Duodenal mucosa (tissue), 2 donors: ENCODE results near the gene DENND1A.

Experiments used
- H3K27ac ChIP-seq: one replicate; pipeline ENCODE4 v1.7.0; 2013; ENCODE audit warnings: low read depth, low read length
- H3K27me3 ChIP-seq, 2 donors: one replicate each; pipeline ENCODE4 v1.7.0; 2013; ENCODE audit warnings: low read length in 2 of 2, control low read depth in 1 of 2; ENCODE audit not compliant: insufficient read depth in 2 of 2, control insufficient read depth in 1 of 2
- H3K36me3 ChIP-seq, 2 donors: one replicate each; pipeline ENCODE4 v1.7.0; 2013; ENCODE audit warnings: low read length in 2 of 2, control low read depth in 1 of 2; ENCODE audit not compliant: insufficient read depth in 2 of 2, control insufficient read depth in 1 of 2
- H3K4me1 ChIP-seq, 2 donors: one replicate each; pipeline ENCODE4 v1.7.0; 2013; ENCODE audit warnings: low read length in 2 of 2, control low read depth in 1 of 2; ENCODE audit not compliant: insufficient read depth in 2 of 2, control insufficient read depth in 1 of 2
- H3K4me3 ChIP-seq, 2 donors: one replicate each; pipeline ENCODE4 v1.7.0; 2013; ENCODE audit warnings: low read length in 2 of 2, low read depth in 1 of 2
- H3K9ac ChIP-seq, 2 donors: one replicate each; pipeline ENCODE4 v1.7.0; 2013; ENCODE audit warnings: low read length in 2 of 2, low read depth in 1 of 2
- H3K9me3 ChIP-seq, 2 donors: one replicate each; pipeline ENCODE4 v1.7.0; 2013; ENCODE audit warnings: low read length in 2 of 2, control low read depth in 1 of 2; ENCODE audit not compliant: control insufficient read depth in 1 of 2

DENND1A gene

DNA sequence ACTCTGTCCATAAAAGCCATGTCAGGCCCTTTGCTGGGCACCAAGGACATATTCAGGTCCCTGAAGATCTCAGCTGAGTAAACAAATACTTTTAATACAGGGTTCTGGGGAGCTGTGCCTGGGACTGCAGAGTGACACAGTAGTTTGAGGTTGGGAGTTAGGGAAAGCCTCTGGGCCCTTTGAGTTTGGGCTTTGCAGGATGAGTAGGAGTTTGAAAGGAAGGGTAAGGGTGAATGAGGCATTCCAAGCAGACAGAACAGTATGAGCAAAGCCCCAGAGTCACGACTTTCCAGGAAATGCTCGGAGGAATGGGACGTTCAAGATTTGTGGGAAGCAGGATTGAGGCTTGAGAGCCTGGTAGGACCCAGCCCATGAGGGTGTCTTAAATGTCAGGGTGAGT is 560.6 kb downstream of the DENND1A start:
- Histone ChIP-seq H3K4me3 (no peak overlapping the region), H3K4me1 (no peaks in the 10 kb centered on the region), H3K9me3 (no peaks in the 10 kb centered on the region), H3K9ac (no peak overlapping the region), H3K36me3 (no peaks in the 10 kb centered on the region), H3K27me3 (peaks cover 25 to 32% of the 10 kb centered on the region in 2 donors), H3K27ac (no peak overlapping the region)

- no peaks in the 10 kb centered on the region for H3K4me1 ChIP-seq
- peaks cover 19 to 27% of the 10 kb centered on the region in 2 donors for H3K27me3 ChIP-seq
- no peaks in the 10 kb centered on the region for H3K36me3 ChIP-seq
- no peak overlapping the region for H3K9ac ChIP-seq
- H3K4me3 ChIP-seq = no peak overlapping the region
- no peak overlapping the region for H3K27ac ChIP-seq
- H3K9me3 ChIP-seq = no peaks in the 10 kb centered on the region
Observed at GRCh38 chr9:123368536-123369153, 561.3 kb downstream of the DENND1A start.

GRCh38 chr9:123368023-123368422 is 561.9 kb downstream of the DENND1A start:
- Histone ChIP-seq H3K27me3 (peaks cover 18 to 23% of the 10 kb centered on the region in 2 donors), H3K27ac (no peak overlapping the region), H3K4me3 (no peak overlapping the region), H3K36me3 (no peaks in the 10 kb centered on the region), H3K9ac (no peak overlapping the region), H3K9me3 (no peaks in the 10 kb centered on the region), H3K4me1 (no peaks in the 10 kb centered on the region)

DNA sequence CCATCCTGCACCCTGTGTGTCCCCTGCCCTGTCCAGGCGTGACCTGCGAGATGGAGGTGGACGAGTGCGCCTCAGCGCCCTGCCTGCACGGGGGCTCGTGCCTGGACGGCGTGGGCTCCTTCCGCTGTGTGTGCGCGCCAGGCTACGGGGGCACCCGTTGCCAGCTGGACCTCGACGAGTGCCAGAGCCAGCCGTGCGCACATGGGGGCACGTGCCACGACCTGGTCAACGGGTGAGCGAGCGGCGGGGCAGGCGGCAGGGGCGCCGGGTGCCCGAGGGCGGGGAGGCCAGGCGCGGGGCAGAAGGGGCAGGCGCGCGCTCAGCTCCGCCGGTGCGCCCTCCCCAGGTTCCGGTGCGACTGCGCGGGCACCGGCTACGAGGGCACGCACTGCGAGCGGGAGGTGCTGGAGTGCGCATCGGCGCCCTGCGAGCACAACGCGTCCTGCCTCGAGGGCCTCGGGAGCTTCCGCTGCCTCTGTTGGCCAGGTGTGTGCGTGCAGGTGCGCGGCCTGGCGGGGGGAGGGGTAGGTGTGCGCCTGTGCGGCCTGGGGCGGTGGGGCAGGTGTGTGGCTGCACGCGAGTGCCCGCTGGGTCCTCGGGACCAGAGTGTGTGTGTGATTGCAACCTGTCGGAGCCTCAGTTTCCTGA is 563.9 kb downstream of the DENND1A start:
- Histone ChIP-seq H3K9ac (no peak overlapping the region), H3K9me3 (no peaks in the 10 kb centered on the region), H3K27ac (no peak overlapping the region), H3K4me1 (no peaks in the 10 kb centered on the region), H3K4me3 (no peak overlapping the region), H3K27me3 (peaks cover 0 to 4% of the 10 kb centered on the region in 2 donors), H3K36me3 (no peaks in the 10 kb centered on the region)

GRCh38 chr9:123365287-123365880 is 564.5 kb downstream of the DENND1A start:
- Histone ChIP-seq H3K4me1 (peaks cover 4 to 5% of the 10 kb centered on the region in 2 donors), H3K9me3 (no peaks in the 10 kb centered on the region), H3K27ac (no peak overlapping the region), H3K9ac (no peak overlapping the region), H3K4me3 (no peak overlapping the region), H3K27me3 (no peaks in the 10 kb centered on the region), H3K36me3 (no peaks in the 10 kb centered on the region)

DNA sequence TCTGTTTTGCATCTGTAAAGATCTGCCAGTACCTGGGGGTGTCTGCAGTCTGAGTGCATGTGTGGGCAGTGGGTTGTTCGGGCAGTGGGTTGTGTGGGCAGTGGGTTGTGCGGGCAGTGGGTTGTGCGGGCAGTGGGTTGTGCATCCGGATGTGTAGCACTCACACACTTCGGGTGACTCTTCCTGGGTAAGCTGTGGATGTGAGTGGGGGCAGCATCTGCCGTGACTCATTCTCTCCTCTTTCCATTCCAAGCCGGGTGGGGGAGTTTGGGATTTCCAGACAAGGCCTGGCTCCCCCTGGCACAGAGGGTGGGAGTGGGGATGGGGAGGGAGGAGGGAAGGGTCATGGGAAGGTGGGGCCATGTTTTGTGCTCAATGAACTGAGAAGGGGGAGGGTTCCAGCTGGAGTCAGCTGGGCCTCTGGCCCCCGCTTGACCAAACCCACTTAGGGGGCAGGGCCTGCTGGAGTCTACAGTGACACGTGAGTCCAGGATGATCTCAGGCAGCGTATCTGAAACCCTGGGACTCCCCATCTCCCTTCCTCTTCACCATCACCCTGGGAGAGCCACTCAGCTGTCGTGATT is 565.6 kb downstream of the DENND1A start:
- H3K27me3 ChIP-seq = no peaks in the 10 kb centered on the region
- no peaks in the 10 kb centered on the region for H3K9me3 ChIP-seq
- no peak overlapping the region for H3K9ac ChIP-seq
- no peaks in the 10 kb centered on the region for H3K36me3 ChIP-seq
- H3K4me1 ChIP-seq = peaks cover 14 to 15% of the 10 kb centered on the region in 2 donors
- no peak overlapping the region for H3K27ac ChIP-seq
- no peak overlapping the region for H3K4me3 ChIP-seq

DNA sequence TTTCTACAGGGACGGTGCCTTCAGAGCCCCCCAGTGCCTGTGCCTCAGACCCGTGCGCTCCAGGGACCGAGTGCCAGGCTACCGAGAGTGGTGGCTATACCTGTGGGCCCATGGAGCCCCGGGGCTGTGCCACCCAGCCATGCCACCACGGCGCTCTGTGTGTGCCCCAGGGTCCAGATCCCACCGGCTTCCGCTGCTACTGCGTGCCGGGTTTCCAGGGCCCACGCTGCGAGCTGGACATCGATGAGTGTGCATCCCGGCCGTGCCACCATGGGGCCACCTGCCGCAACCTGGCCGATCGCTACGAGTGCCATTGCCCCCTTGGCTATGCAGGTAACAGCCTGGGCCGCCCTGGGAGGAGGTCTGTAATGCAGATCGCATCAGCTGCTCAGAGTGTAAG is 567.1 kb downstream of the DENND1A start:
- Histone ChIP-seq H3K4me3 (no peak overlapping the region), H3K27me3 (no peaks in the 10 kb centered on the region), H3K9ac (no peak overlapping the region), H3K4me1 (peaks cover 15 to 18% of the 10 kb centered on the region in 2 donors), H3K36me3 (no peaks in the 10 kb centered on the region), H3K27ac (no peak overlapping the region), H3K9me3 (no peaks in the 10 kb centered on the region)

- Histone ChIP-seq H3K9me3 (no peaks in the 10 kb centered on the region), H3K9ac (no peak overlapping the region), H3K4me1 (peaks cover 15 to 18% of the 10 kb centered on the region in 2 donors), H3K36me3 (no peaks in the 10 kb centered on the region), H3K27ac (no peak overlapping the region), H3K27me3 (no peaks in the 10 kb centered on the region), H3K4me3 (no peak overlapping the region)
Observed at GRCh38 chr9:123361731-123362510, 568.0 kb downstream of the DENND1A start.

DNA sequence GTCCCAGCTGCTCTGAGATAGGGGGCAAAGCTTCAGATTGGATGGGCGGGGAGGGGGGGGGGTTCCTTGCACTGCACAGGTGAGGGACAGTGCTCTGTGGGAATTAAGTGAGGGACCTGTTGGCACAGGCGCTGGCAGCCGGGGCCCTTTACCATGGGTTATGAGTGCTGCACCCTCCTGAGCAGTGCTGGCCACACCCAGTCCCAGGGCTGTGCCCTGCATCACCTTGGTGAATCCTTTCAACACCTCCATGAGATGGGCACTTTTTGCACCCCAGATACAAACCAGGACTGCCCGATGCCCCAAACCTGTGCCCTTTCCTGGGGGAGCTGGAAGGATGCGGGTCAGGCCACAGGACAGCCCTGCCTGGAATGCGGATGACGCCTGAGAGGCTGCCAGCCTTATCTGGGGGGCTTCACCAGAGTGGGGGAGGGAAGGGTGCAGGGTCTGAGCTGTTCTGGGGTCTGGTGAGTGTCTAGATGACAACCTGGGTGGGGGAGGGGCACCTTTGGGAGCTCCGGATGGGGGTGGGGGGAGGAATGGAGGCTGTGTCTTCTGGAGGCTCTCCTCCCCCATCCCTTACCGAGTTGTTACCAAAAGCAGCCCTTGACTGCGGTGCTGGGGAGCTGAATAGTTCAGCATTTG is 568.7 kb downstream of the DENND1A start:
- Histone ChIP-seq H3K4me1 (peaks cover 15 to 18% of the 10 kb centered on the region in 2 donors), H3K27me3 (no peaks in the 10 kb centered on the region), H3K36me3 (no peaks in the 10 kb centered on the region), H3K9ac (no peak overlapping the region), H3K27ac (no peak overlapping the region), H3K4me3 (no peak overlapping the region), H3K9me3 (no peaks in the 10 kb centered on the region)
